Prostate gland (tissue), 2 donors: ENCODE measurements around the gene KNL1. TPM values are rescaled to one million over a fixed set of nuclear protein-coding genes. Genes with fewer than 3 reads are reported as not detected.
A peak's percentile ranks its signal among the peaks of the same experiment; 100 is the strongest.

Experiments
- DNase-seq: peaks from one replicate; pipeline ENCODE4 v3.0.0-alpha.2; 2019; ENCODE audit warnings: low spot score
- H3K27ac ChIP-seq, 2 donors: fragments of 200-600 bp; sonication (generic); 2 replicates each; pipeline ENCODE4 v1.5.1; 2017 to 2019
- H3K27me3 ChIP-seq: fragments of 200-600 bp; sonication (generic); replicated peaks from 2 replicates; pipeline ENCODE4 v1.5.1; 2019; ENCODE audit not compliant: insufficient read depth
- H3K36me3 ChIP-seq, 2 donors: fragments of 200-600 bp; sonication (generic); 1 replicate in 1 of 2; 2 replicates in 1 of 2; pipeline versions ENCODE4 v1.5.1 to v1.8.1; 2017 to 2019
- H3K4me1 ChIP-seq: fragments of 200-600 bp; sonication (generic); replicated peaks from 2 replicates; pipeline ENCODE4 v1.5.1; 2019
- H3K4me3 ChIP-seq, 2 donors: fragments of 200-600 bp; sonication (generic); 2 replicates each; pipeline ENCODE4 v1.5.1; 2017 to 2019
- H3K9me3 ChIP-seq: fragments of 200-600 bp; sonication (generic); 2 replicates; pipeline ENCODE4 v1.5.1; 2017
- CTCF ChIP-seq, 4 experiments: fragments of 200-600 bp in 2 of 4; fragments of 450-650 bp in 2 of 4; sonication (generic) in 2 of 4; IDR thresholded peaks; 1 replicate in 3 of 4; 2 replicates in 1 of 4; pipeline ENCODE4 v1.5.1; 2016 to 2019; ENCODE audit warnings: antibody characterized with exemption in 4 of 4, mild to moderate bottlenecking in 2 of 4, moderate library complexity in 2 of 4
- POLR2A ChIP-seq: fragments of 450-650 bp; IDR thresholded peaks from one replicate; pipeline ENCODE4 v1.6.1; 2016; ENCODE audit warnings: antibody characterized with exemption, mild to moderate bottlenecking
- POLR2AphosphoS5 ChIP-seq: sonication (generic); formaldehyde crosslinking; IDR thresholded peaks from one replicate; pipeline ENCODE4 v1.6.1; 2017; ENCODE audit warnings: antibody characterized with exemption
- WGBS: methylation state at CpG from one replicate; pipeline ENCODE4 v1.1.5; 2018; 5-methylcytosine and 5-hydroxymethylcytosine counted together
- intact Hi-C: fragments of 100-400 bp; cut with DNase I; formaldehyde crosslinking; loops from one replicate; pipeline ENCODE4 v1.14.2; 2022
- small RNA-seq, 2 donors: library from RNA; depleted of rRNA; stranded (forward); fragments of <200 nt; gene quantifications; one replicate each; pipeline ENCODE3, GENCODE V24; 2016
- total RNA-seq, 2 donors: library from RNA; depleted of rRNA; stranded (reverse); fragments of >200 nt; gene quantifications; one replicate each; pipeline ENCODE4 v1.1.0, GENCODE V29; 2016

The KNL1 gene
- total RNA-seq, 2 donors from 2014 or later, result 1.6 to 18.7 TPM

- 88% methylated on average over 11 of the region's 11 CpGs for WGBS
- Histone ChIP-seq H3K4me3 (no peak overlapping the region), H3K27ac (no peak overlapping the region), H3K36me3 (no peaks in the 10 kb centered on the region), H3K27me3 (no peaks in the 10 kb centered on the region), H3K4me1 (no peaks in the 10 kb centered on the region), H3K9me3 (no peaks in the 10 kb centered on the region)
- DNase-seq, result no peak
- intact Hi-C loops, result loop anchor here (10.0 kb wide), 1 partner anchor 199 kb away; the partner anchor contains the start of gene VPS18
- TF ChIP-seq POLR2AphosphoS5 (no peak), POLR2A (no peak), CTCF (IDR thresholded peaks at IDR 0.05) (no peak)
Measured at GRCh38 chr15:40696228-40696627, 102.2 kb downstream of the KNL1 start.

- intact Hi-C loops, result loop anchor here (10.0 kb wide), 1 partner anchor 197 kb away; the partner anchor contains the start of gene VPS18
- WGBS, result 96% methylated on average over 7 of the region's 7 CpGs
- TF ChIP-seq POLR2A (no peak), CTCF (IDR thresholded peaks at IDR 0.05) (no peak), POLR2AphosphoS5 (no peak)
Measured at GRCh38 chr15:40697916-40698315, 103.9 kb downstream of the KNL1 start.

GRCh38 chr15:40702077-40702476 lies 108.0 kb downstream of the KNL1 start:
- H3K4me1 ChIP-seq, result no peaks in the 10 kb centered on the region
- H3K27ac ChIP-seq, result no peak overlapping the region
- no peaks in the 10 kb centered on the region for H3K36me3 ChIP-seq
- WGBS, result 89% methylated on average over 7 of the region's 7 CpGs
- no peaks in the 10 kb centered on the region for H3K27me3 ChIP-seq
- no peak for TF ChIP-seq POLR2A
- peak in 2 of 4 experiments; percentile 14 to 42 for TF ChIP-seq CTCF (IDR thresholded peaks at IDR 0.05)
- no peak for DNase-seq
- H3K9me3 ChIP-seq, result no peaks in the 10 kb centered on the region
- no peak overlapping the region for H3K4me3 ChIP-seq
- intact Hi-C loops, result no loop called here

More at GRCh38 chr15:40697916-40698315, 103.9 kb downstream of the KNL1 start:
- Histone ChIP-seq H3K4me1 (no peaks in the 10 kb centered on the region), H3K9me3 (no peaks in the 10 kb centered on the region), H3K27ac (no peak overlapping the region), H3K4me3 (no peak overlapping the region), H3K36me3 (no peaks in the 10 kb centered on the region), H3K27me3 (no peaks in the 10 kb centered on the region)
- no peak for DNase-seq

GRCh38 chr15:40706121-40706520 lies 112.1 kb downstream of the KNL1 start:
- Histone ChIP-seq H3K27me3 (no peaks in the 10 kb centered on the region), H3K36me3 (no peaks in the 10 kb centered on the region), H3K4me1 (no peaks in the 10 kb centered on the region), H3K4me3 (no peak overlapping the region), H3K9me3 (no peaks in the 10 kb centered on the region), H3K27ac (no peak overlapping the region)
- intact Hi-C loops, result no loop called here
- no peak for DNase-seq
- TF ChIP-seq POLR2AphosphoS5, result peak; percentile 16
- no peak for TF ChIP-seq POLR2A
- 46% methylated on average over 2 of the region's 2 CpGs for WGBS

Small RNA genes within 50 kb of the gene (small RNA-seq; reads per million reads assigned to genes)
- 0 reads per million in 2 donors for gene RF00017
- 0 reads per million in 2 donors for gene RN7SL376P

Other genes with a start within 250 kb of the KNL1 start
- not detected for gene PHGR1, start 243.2 kb upstream of the KNL1 start, total RNA-seq
- gene DISP2, start 236.0 kb upstream of the KNL1 start, total RNA-seq, result 1 to 10 TPM in 1 of 2 donors, under 1 TPM in 1; 0.27 to 1.6 TPM
- gene KNSTRN, start 211.5 kb upstream of the KNL1 start, total RNA-seq, result 10 to 100 TPM; 12.9 to 19.8 TPM
- 100 to 1,000 TPM; 112 to 115 TPM for gene IVD, start 188.5 kb upstream of the KNL1 start, total RNA-seq
- 10 to 100 TPM; 17.0 to 39.4 TPM for gene BAHD1, start 153.3 kb upstream of the KNL1 start, total RNA-seq
- 10 to 100 TPM; 14.9 to 22.3 TPM for gene CHST14, start 123.3 kb upstream of the KNL1 start, total RNA-seq
- gene CCDC32, start 29.2 kb upstream of the KNL1 start, total RNA-seq, result 10 to 100 TPM; 17.5 to 27.5 TPM
- gene RPUSD2, start 24.9 kb upstream of the KNL1 start, total RNA-seq, result 10 to 100 TPM; 11.2 to 24.1 TPM
- gene RAD51, start 100.9 kb downstream of the KNL1 start, total RNA-seq, result 1 to 10 TPM in 1 of 2 donors, under 1 TPM in 1; 0.82 to 5.1 TPM
- gene RMDN3, start 161.0 kb downstream of the KNL1 start, total RNA-seq, result 10 to 100 TPM; 28.2 to 31.9 TPM
- 10 to 100 TPM; 14.3 to 61.3 TPM for gene GCHFR, start 169.8 kb downstream of the KNL1 start, total RNA-seq
- gene C15orf62, start 175.7 kb downstream of the KNL1 start, total RNA-seq, result 1 to 10 TPM in 1 of 2 donors, under 1 TPM in 1; 0.51 to 1.3 TPM
- 10 to 100 TPM; 39.8 to 43.3 TPM for gene ZFYVE19, start 212.8 kb downstream of the KNL1 start, total RNA-seq
- gene DNAJC17, start 213.2 kb downstream of the KNL1 start, total RNA-seq, result 10 to 100 TPM; 29.2 to 29.6 TPM
- gene PPP1R14D, start 234.5 kb downstream of the KNL1 start, total RNA-seq, result under 1 TPM in 1 of 2 donors, not detected in 1; 0.97 TPM
- gene SPINT1, start 249.8 kb downstream of the KNL1 start, total RNA-seq, result 100 to 1,000 TPM; 143 to 295 TPM